Measurements from ENCODE around the gene HOXD10. TPM values are rescaled to one million over a fixed set of nuclear protein-coding genes. Genes with fewer than 3 reads are reported as not detected.

Gene HOXD10
- total RNA-seq, 4 donors from 2014 or later = 0.56 to 1.1 (median 0.56) TPM; not detected in 1

DNA sequence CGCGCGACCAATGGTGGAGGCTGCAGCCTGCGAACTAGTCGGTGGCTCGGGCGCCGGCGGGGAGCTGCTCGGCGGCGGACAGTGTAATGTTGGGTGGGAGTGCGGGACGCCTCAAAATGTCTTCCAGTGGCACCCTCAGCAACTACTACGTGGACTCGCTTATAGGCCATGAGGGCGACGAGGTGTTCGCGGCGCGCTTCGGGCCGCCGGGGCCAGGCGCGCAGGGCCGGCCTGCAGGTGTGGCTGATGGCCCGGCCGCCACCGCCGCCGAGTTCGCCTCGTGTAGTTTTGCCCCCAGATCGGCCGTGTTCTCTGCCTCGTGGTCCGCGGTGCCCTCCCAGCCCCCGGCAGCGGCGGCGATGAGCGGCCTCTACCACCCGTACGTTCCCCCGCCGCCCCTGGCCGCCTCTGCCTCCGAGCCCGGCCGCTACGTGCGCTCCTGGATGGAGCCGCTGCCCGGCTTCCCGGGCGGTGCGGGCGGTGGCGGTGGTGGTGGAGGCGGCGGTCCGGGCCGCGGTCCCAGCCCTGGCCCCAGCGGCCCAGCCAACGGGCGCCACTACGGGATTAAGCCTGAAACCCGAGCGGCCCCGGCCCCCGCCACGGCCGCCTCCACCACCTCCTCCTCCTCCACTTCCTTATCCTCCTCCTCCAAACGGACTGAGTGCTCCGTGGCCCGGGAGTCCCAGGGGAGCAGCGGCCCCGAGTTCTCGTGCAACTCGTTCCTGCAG is 6.3 kb downstream of the HOXD10 start, which contains the start of gene HOXD9:
Gene HOXD9, plus strand, starts transcription at position 37 of the 728 bp plus-strand sequence. Its CDS starts 50 bp downstream, at position 87.
- TF ChIP-seq, protein P1, sequence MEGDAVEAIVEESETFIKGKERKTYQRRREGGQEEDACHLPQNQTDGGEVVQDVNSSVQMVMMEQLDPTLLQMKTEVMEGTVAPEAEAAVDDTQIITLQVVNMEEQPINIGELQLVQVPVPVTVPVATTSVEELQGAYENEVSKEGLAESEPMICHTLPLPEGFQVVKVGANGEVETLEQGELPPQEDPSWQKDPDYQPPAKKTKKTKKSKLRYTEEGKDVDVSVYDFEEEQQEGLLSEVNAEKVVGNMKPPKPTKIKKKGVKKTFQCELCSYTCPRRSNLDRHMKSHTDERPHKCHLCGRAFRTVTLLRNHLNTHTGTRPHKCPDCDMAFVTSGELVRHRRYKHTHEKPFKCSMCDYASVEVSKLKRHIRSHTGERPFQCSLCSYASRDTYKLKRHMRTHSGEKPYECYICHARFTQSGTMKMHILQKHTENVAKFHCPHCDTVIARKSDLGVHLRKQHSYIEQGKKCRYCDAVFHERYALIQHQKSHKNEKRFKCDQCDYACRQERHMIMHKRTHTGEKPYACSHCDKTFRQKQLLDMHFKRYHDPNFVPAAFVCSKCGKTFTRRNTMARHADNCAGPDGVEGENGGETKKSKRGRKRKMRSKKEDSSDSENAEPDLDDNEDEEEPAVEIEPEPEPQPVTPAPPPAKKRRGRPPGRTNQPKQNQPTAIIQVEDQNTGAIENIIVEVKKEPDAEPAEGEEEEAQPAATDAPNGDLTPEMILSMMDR (IDR thresholded peaks at IDR 0.05) = no peak
- ATAC-seq (ENCODE audit: low FRiP score) (peak; percentile 38), DNase-seq (ENCODE audit: low spot score) (peak; percentile 53)

DNA sequence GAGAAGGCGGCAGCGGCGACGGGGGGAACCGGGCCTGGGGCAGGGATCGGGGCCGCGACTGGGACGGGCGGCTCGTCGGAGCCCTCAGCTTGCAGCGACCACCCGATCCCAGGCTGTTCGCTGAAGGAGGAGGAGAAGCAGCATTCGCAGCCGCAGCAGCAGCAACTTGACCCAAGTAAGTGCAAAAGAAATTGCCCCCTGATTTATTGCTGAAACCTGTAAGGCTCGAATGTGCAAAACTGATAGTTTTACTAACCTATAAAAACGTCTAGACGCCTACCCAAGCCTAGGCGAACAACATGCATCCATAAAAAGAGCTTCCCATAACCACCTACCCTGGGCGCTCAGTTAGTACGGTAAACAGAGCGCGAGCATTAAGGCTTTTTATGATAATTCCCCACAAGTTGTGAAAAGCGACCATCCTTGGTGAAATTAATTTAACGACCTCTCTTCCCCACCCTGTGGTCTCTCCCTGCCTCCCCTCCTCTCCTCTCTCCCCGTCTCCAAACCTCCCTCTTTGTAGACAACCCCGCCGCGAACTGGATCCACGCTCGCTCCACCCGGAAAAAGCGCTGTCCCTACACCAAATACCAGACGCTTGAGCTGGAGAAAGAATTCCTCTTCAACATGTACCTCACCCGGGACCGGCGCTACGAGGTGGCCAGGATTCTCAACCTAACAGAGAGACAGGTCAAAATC is 7.0 kb downstream of the HOXD10 start:
- TF ChIP-seq, protein P1 (IDR thresholded peaks at IDR 0.05) = no peak
- DNase-seq (ENCODE audit: low spot score) (no peak), ATAC-seq (ENCODE audit: low FRiP score) (no peak)

DNA sequence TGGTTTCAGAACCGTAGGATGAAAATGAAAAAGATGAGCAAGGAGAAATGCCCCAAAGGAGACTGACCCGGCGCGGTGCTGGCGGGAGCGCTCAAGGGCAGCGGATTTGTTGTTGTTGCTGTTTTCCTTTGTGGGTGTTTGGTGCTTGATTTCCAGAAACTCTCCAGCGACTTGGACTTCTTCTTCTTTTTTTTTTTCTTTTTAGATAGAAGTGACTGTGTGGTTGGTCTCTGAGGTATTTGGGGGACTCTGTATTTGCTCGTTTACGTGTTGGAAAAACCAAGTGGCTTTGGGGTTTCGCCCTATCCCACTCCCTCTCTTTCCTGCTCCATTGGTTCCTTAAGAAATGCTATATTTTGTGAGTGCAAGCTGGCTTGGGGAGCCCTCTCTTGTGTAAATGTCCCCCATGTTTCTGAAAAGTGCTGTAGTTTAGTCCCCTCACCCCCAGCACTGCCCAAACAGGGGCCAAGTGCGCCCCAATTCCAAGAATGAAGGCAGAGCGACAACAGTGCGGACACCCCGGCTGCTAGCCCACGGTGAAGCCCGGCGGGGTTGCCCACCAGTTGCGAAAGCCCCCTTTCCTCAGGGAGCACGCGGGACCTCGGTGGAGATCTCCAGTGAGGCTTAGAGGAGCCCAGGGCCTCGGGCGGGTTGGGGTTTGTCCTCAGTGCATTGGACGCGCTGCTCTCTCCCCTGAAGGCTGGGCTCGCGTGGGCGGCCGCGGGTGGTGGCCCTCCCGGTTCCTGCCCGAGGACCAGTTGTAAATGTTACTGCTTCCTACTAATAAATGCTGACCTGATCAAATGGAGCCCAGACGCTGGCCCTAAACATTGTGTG is 7.8 kb downstream of the HOXD10 start:
- ATAC-seq (ENCODE audit: low FRiP score) (no peak), DNase-seq (ENCODE audit: low spot score) (no peak)
- TF ChIP-seq, protein P1 (IDR thresholded peaks at IDR 0.05) = no peak

DNA sequence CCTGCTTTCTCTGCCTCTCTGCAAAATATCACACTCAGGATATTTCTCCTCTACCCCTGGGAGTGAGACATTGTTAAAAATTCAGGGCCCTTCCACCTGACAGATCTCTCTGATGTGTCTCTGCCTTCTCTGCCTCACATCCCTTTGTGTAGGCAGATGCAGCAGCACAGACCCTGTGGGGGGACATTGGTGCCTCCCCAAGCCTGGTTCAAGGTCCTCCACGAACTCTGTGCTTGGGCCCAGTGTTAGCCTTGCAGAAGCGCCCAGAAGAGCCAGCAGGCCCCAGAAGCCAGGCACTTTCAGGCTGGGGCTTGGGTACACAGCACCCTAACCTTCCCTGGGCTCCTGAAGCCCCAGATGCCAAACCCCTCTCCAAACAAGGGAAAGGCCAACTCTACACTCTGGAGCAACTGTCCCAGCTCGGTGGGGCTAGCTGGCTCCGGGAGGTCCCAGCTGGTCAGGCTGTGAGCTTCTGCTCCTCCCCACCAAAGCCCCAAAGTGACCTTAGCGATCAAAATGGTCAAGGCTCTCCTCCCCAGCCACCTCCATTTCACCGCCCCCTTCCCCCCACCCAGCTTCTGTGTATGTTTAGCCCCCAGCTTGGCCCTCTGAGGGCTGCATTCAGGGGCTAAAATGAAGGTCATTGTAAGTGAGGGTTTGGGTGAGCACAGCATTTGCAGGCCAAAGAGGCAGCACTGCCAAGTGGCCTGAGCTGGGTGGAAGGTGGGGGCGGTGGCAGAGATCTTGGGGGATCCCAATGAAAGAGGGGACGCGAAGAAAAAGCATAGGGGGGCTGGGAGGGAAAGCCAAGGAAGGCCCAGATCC is 8.6 kb downstream of the HOXD10 start:
- ATAC-seq (ENCODE audit: low FRiP score) (no peak), DNase-seq (ENCODE audit: low spot score) (no peak)
- TF ChIP-seq, protein P1 (IDR thresholded peaks at IDR 0.05) = no peak

DNA sequence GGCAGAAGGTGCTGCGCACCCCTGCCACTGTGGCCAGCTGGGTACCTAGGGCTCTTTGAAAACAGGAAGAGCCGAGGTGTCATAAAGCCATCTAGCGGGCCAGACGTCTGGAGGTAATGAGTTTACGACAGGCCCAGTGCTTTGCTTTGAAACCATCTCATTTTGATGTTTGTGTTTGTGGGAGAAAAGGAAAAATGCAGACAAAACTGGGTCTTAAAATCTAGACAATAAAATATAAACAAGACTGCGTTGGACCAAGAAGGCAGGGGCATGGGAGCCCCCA is 9.1 kb downstream of the HOXD10 start:
- TF ChIP-seq, protein P1 (IDR thresholded peaks at IDR 0.05) = no peak
- no peak for ATAC-seq (ENCODE audit: low FRiP score)

More for the DNA sequence above, 9.1 kb downstream of the HOXD10 start:
- no peak for DNase-seq (ENCODE audit: low spot score)
